ENCODE data around the gene ALMS1. TPM values are rescaled to one million over a fixed set of nuclear protein-coding genes. Genes with fewer than 3 reads are reported as not detected.

The ALMS1 gene
- total RNA-seq, 4 donors from 2014 or later = 31.3 to 36.1 (median 32.4) TPM

DNA sequence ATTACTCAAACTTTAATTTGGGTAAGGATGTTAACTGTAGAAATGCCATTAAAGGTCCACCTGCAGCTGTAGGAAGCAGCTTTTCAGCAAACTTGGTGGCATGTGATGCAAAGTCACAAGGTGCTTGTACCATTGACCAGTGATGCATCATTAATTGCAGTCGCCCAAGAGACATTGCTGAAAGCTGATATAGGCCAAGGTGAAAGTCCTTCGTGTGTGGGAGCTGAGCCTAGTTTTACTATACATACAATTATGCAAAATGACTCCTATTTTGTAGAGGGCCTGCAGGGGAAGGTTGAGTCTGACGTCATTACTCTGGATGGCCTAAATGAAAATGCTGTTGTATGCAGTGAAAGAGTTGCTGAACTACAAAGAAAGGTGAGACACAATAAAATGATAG, 40.5 kb downstream of the ALMS1 start:
- 95% methylated on average over 3 of the region's 3 CpGs for WGBS
- Histone ChIP-seq H3K36me3 (peaks cover 0 to 37% (median 6%) of the 10 kb centered on the region in 4 donors), H3K4me1 (no peaks in the 10 kb centered on the region), H3K27me3 (no peaks in the 10 kb centered on the region), H3K4me3 (no peak overlapping the region), H3K9me3 (no peaks in the 10 kb centered on the region), H3K27ac (replicated peaks in 1 of 4) (no peak overlapping the region)
- intact Hi-C loops (cut with DNase I) = no loop called here
- TF ChIP-seq POLR2A (IDR thresholded peaks at IDR 0.05; ENCODE audit: low read depth) = no peak
- no peak for TF ChIP-seq POLR2AphosphoS5 (IDR thresholded peaks at IDR 0.05)
- TF ChIP-seq EP300 (IDR thresholded peaks at IDR 0.05) = no peak
- TF ChIP-seq, protein P1, sequence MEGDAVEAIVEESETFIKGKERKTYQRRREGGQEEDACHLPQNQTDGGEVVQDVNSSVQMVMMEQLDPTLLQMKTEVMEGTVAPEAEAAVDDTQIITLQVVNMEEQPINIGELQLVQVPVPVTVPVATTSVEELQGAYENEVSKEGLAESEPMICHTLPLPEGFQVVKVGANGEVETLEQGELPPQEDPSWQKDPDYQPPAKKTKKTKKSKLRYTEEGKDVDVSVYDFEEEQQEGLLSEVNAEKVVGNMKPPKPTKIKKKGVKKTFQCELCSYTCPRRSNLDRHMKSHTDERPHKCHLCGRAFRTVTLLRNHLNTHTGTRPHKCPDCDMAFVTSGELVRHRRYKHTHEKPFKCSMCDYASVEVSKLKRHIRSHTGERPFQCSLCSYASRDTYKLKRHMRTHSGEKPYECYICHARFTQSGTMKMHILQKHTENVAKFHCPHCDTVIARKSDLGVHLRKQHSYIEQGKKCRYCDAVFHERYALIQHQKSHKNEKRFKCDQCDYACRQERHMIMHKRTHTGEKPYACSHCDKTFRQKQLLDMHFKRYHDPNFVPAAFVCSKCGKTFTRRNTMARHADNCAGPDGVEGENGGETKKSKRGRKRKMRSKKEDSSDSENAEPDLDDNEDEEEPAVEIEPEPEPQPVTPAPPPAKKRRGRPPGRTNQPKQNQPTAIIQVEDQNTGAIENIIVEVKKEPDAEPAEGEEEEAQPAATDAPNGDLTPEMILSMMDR (IDR thresholded peaks at IDR 0.05) = no peak
- no peak for DNase-seq (ENCODE audit: extremely low spot score)

DNA sequence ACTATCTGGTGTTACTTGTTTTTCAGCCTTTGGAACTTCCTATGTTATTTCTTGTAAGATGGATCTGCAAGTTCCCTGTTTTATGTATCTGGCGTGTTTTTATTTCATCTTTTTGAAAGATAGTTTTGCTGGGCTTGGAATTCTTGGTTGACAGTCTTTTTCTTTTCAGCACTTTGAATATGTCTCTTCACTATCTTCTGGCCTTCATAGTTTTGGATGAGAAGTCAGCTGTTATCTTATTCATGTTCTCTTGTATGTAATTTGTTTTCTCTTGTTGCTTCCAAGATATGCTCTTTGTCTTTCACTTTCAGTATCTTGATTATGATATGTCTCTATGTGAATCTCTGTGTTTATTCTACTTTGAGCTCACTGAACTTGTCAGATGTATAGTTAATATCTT, 50.4 kb downstream of the ALMS1 start:
- intact Hi-C loops (cut with DNase I) = no loop called here
- H3K36me3 ChIP-seq = peaks cover 18 to 77% (median 41%) of the 10 kb centered on the region in 4 donors
- 100% methylated on average over 1 of the region's 1 CpG for WGBS

DNA sequence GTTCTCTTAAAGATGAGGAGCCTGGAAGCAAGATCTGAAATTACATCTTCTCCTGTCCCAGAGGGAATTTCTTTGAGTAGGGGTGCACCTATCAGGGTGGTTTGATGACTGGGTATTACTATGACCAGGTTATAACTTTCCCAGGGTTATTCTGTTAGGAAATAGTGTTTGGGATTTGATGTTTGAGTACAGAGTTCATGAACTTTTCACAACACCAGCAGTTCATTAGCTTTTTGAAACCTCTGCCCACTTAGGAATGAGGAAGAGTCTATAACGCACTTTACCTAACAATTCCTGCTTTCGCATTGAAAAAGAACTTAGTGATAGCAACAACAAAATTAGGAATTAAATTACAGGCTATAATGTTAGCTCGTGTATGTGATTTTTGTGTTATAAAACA, 58.6 kb downstream of the ALMS1 start:
- 97% methylated on average over 3 of the region's 3 CpGs for WGBS
- Histone ChIP-seq H3K36me3 (peaks cover 13 to 51% (median 23%) of the 10 kb centered on the region in 4 donors), H3K9me3 (no peaks in the 10 kb centered on the region), H3K27me3 (no peaks in the 10 kb centered on the region), H3K27ac (replicated peaks in 1 of 4) (no peak overlapping the region), H3K4me1 (no peaks in the 10 kb centered on the region), H3K4me3 (no peak overlapping the region)
- TF ChIP-seq POLR2AphosphoS5 (IDR thresholded peaks at IDR 0.05) (no peak), POLR2A (IDR thresholded peaks at IDR 0.05; ENCODE audit: low read depth) (no peak), EP300 (IDR thresholded peaks at IDR 0.05) (no peak)
- TF ChIP-seq, protein P1 (IDR thresholded peaks at IDR 0.05) = no peak
- intact Hi-C loops (cut with DNase I) = no loop called here
- no peak for DNase-seq (ENCODE audit: extremely low spot score)

More for the DNA sequence above, 50.4 kb downstream of the ALMS1 start:
- TF ChIP-seq POLR2AphosphoS5 (IDR thresholded peaks at IDR 0.05) (no peak), POLR2A (IDR thresholded peaks at IDR 0.05; ENCODE audit: low read depth) (no peak), EP300 (IDR thresholded peaks at IDR 0.05) (no peak)
- TF ChIP-seq, protein P1 (IDR thresholded peaks at IDR 0.05) = no peak
- H3K27ac ChIP-seq (replicated peaks in 1 of 4) = no peak overlapping the region
- no peak for DNase-seq (ENCODE audit: extremely low spot score)
- H3K4me1 ChIP-seq = no peaks in the 10 kb centered on the region
- H3K27me3 ChIP-seq = no peaks in the 10 kb centered on the region
- no peak overlapping the region for H3K4me3 ChIP-seq
- peaks cover 0 to 16% (median 12%) of the 10 kb centered on the region in 4 donors for H3K9me3 ChIP-seq

DNA sequence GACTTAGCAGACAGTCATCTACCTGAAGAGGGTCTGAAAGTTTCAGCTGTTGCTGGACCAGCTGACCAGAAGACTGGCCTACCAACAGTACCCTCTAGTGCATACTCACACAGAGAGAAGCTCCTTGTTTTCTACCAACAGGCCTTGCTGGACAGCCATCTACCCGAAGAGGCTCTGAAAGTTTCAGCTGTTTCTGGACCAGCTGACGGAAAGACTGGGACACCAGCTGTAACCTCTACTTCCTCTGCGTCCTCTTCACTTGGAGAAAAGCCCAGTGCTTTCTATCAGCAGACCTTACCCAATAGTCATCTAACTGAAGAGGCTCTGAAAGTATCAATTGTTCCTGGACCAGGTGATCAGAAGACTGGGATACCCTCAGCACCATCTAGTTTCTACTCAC, 63.2 kb downstream of the ALMS1 start:
- 77% methylated on average over 3 of the region's 3 CpGs for WGBS
- Histone ChIP-seq H3K36me3 (peaks cover 13 to 58% (median 43%) of the 10 kb centered on the region in 4 donors), H3K4me3 (no peak overlapping the region), H3K27ac (replicated peaks in 1 of 4) (no peak overlapping the region), H3K27me3 (no peaks in the 10 kb centered on the region), H3K9me3 (no peaks in the 10 kb centered on the region), H3K4me1 (no peaks in the 10 kb centered on the region)
- no peak for DNase-seq (ENCODE audit: extremely low spot score)
- no peak for TF ChIP-seq EP300 (IDR thresholded peaks at IDR 0.05)
- no peak for TF ChIP-seq POLR2A (IDR thresholded peaks at IDR 0.05; ENCODE audit: low read depth)
- TF ChIP-seq, protein P1 (IDR thresholded peaks at IDR 0.05) = no peak
- no peak for TF ChIP-seq POLR2AphosphoS5 (IDR thresholded peaks at IDR 0.05)
- intact Hi-C loops (cut with DNase I) = no loop called here

DNA sequence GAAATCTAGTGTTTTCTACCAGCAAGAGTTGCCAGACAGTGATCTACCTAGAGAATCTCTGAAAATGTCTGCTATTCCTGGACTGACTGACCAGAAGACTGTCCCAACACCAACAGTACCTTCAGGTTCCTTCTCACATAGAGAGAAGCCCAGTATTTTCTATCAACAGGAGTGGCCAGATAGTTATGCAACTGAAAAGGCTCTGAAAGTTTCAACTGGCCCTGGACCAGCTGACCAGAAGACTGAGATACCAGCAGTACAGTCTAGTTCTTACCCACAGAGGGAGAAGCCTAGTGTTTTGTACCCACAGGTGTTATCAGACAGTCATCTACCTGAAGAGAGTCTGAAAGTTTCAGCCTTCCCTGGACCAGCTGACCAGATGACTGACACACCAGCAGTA, 63.8 kb downstream of the ALMS1 start:
- no peaks in the 10 kb centered on the region for H3K27me3 ChIP-seq
- intact Hi-C loops (cut with DNase I) = no loop called here
- peaks cover 13 to 58% (median 42%) of the 10 kb centered on the region in 4 donors for H3K36me3 ChIP-seq
- no peaks in the 10 kb centered on the region for H3K9me3 ChIP-seq
- no peak overlapping the region for H3K27ac ChIP-seq (replicated peaks in 1 of 4)
- no peak overlapping the region for H3K4me3 ChIP-seq
- TF ChIP-seq POLR2AphosphoS5 (IDR thresholded peaks at IDR 0.05) = no peak
- TF ChIP-seq EP300 (IDR thresholded peaks at IDR 0.05) = no peak
- TF ChIP-seq POLR2A (IDR thresholded peaks at IDR 0.05; ENCODE audit: low read depth) = no peak
- TF ChIP-seq, protein P1 (IDR thresholded peaks at IDR 0.05) = no peak
- H3K4me1 ChIP-seq = no peaks in the 10 kb centered on the region
- DNase-seq (ENCODE audit: extremely low spot score) = no peak
